Cardiac muscle cell (in vitro differentiated cells and primary cell): Measurements from ENCODE around the gene TNS1. TPM values are rescaled to one million over a fixed set of nuclear protein-coding genes. Genes with fewer than 3 reads are reported as not detected.
A peak's percentile ranks its signal among the peaks of the same experiment; 100 is the strongest.

Experiments used
- DNase-seq, 2 donors: peaks; one replicate each; pipeline versions ENCODE4 v3.0.0 to v3.0.0-alpha.2; 2010 to 2017; ENCODE audit warnings: low read depth in 1 of 2, low spot score in 1 of 2
- H3K27ac ChIP-seq: fragments of 200-600 bp; sonication (generic); 2 replicates; pipeline ENCODE4 v1.5.1; 2016
- H3K27me3 ChIP-seq: fragments of 200-600 bp; sonication (generic); 2 replicates; pipeline ENCODE4 v1.6.0; 2016; ENCODE audit warnings: control low read depth
- H3K36me3 ChIP-seq: fragments of 200-600 bp; sonication (generic); 2 replicates; pipeline ENCODE4 v1.5.1; 2016; ENCODE audit warnings: control low read depth
- H3K4me1 ChIP-seq: fragments of 200-600 bp; sonication (generic); 2 replicates; pipeline ENCODE4 v1.8.1; 2017; ENCODE audit warnings: low read depth, mild to moderate bottlenecking, mixed run types
- H3K4me3 ChIP-seq: fragments of 200-600 bp; sonication (generic); 2 replicates; pipeline ENCODE4 v1.5.1; 2016; ENCODE audit warnings: mild to moderate bottlenecking
- H3K9me3 ChIP-seq: fragments of 200-600 bp; sonication (generic); 2 replicates; pipeline ENCODE4 v1.5.1; 2017; ENCODE audit warnings: low read depth, mild to moderate bottlenecking, control low read depth
- CTCF ChIP-seq: IDR thresholded peaks from 2 replicates; pipeline ENCODE4 v1.5.1; 2012; ENCODE audit warnings: low read depth, mild to moderate bottlenecking, low read length
- polyA plus RNA-seq: library from polyadenylated mRNA; unstranded; fragments of >200 nt; fragmentation: Nextera tagmentation; extraction: Ambion mirVana; gene quantifications from 2 replicates; pipeline ENCODE4 v1.2.1, GENCODE V29; 2016
- total RNA-seq: library from RNA; depleted of rRNA; stranded (reverse); fragments of >200 nt; gene quantifications from 2 replicates; pipeline ENCODE4 v1.2.3, GENCODE V29; 2016

TNS1 gene
- total and polyA plus RNA-seq, 2 experiments from 2014 or later, result 16.7 to 44.3 TPM

GRCh38 chr2:217909156-217909820 is 93.5 kb downstream of the TNS1 start:
- Histone ChIP-seq H3K27ac (peak overlapping the region; percentile 73), H3K9me3 (no peaks in the 10 kb centered on the region), H3K4me1 (peaks cover 50% of the 10 kb centered on the region), H3K4me3 (no peak overlapping the region), H3K27me3 (no peaks in the 10 kb centered on the region), H3K36me3 (no peaks in the 10 kb centered on the region)
- no peak for DNase-seq
- peak; percentile 6 for TF ChIP-seq CTCF

DNA sequence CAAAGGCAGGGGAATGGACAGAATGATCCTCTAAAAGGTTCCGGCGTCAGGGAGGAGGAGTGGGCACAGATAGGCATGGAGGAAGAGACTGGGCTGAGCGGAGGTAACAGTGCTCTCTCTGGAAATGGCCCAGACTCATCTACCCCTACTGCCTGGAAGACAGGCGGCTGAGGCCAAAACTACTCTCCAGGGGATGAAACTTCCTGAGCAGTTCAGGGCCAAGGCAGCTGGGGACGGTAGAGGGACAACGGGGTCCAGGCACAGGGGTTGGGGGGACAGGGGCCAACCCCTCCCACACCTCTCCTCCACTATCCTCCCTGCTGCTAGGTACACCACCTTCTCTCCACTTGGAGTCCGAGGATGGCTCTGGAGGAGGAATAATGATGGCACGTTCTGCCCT is 94.3 kb downstream of the TNS1 start:
- no peak for TF ChIP-seq CTCF
- Histone ChIP-seq H3K27ac (no peak overlapping the region), H3K27me3 (no peaks in the 10 kb centered on the region), H3K4me3 (no peak overlapping the region), H3K9me3 (no peaks in the 10 kb centered on the region), H3K36me3 (no peaks in the 10 kb centered on the region), H3K4me1 (peaks cover 50% of the 10 kb centered on the region)
- no peak for DNase-seq

DNA sequence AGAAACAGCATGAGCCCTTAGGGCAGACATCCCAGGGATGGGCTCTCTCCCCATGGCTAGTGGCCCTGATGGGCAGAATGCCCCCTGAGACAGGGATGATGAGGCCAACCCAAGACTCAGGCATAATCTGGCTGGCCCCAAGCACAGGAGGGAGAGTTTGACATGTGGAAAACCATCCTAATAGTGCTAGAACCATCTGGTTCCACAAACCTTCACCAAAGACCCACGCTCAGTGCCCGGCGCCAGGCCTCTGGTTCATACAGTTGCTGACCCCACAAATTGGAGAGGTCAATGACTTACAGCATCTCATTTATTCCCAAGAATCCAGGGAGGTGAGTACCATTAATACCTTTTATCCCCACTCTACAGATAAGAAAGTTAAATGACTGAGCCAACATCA is 95.5 kb downstream of the TNS1 start:
- no peak overlapping the region for H3K4me3 ChIP-seq
- H3K4me1 ChIP-seq, result peaks cover 43% of the 10 kb centered on the region

GRCh38 chr2:217906798-217907197 is 96.0 kb downstream of the TNS1 start:
- Histone ChIP-seq H3K36me3 (no peaks in the 10 kb centered on the region), H3K27me3 (no peaks in the 10 kb centered on the region), H3K4me1 (peaks cover 40% of the 10 kb centered on the region), H3K4me3 (no peak overlapping the region), H3K9me3 (no peaks in the 10 kb centered on the region), H3K27ac (no peak overlapping the region)
- DNase-seq, result no peak
- no peak for TF ChIP-seq CTCF

More for the DNA sequence above, 95.5 kb downstream of the TNS1 start:
- Histone ChIP-seq H3K27me3 (no peaks in the 10 kb centered on the region), H3K36me3 (no peaks in the 10 kb centered on the region), H3K27ac (no peak overlapping the region), H3K9me3 (no peaks in the 10 kb centered on the region)
- DNase-seq, result no peak
- no peak for TF ChIP-seq CTCF

DNA sequence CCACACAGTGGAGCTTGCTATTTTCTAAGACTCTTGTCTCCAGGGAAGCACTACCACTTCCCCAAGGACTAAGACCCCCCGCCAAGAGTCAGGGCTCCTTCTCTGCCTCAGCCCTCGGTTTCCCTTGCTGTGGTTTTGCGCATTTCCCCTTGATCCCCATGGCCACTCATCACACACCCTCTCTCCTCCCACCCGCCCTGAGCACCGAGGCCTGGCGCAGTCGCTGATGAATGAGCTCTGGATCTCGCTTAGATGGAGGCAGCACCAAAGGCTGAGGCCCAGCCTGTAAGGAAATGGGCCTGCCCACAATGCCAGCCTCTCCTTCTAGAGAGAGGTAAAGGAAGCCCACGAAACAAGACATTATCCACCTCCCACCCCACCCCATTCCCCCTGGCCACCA is 96.9 kb downstream of the TNS1 start:
- no peak for DNase-seq
- Histone ChIP-seq H3K27ac (no peak overlapping the region), H3K9me3 (no peaks in the 10 kb centered on the region), H3K27me3 (no peaks in the 10 kb centered on the region), H3K4me3 (no peak overlapping the region), H3K36me3 (no peaks in the 10 kb centered on the region), H3K4me1 (peaks cover 32% of the 10 kb centered on the region)
- no peak for TF ChIP-seq CTCF
